GM21576 (cell line): ENCODE results near the gene GDPD4.
A peak's percentile ranks its signal among the peaks of the same experiment; 100 is the strongest.

Experiments
- ATAC-seq: cut with Tn5 transposase; IDR thresholded peaks from one replicate; pipeline ENCODE4 v1.9.1; 2021; ENCODE audit warnings: mild to moderate bottlenecking, moderate library complexity; ENCODE audit not compliant: unreplicated experiment

GDPD4 gene

DNA sequence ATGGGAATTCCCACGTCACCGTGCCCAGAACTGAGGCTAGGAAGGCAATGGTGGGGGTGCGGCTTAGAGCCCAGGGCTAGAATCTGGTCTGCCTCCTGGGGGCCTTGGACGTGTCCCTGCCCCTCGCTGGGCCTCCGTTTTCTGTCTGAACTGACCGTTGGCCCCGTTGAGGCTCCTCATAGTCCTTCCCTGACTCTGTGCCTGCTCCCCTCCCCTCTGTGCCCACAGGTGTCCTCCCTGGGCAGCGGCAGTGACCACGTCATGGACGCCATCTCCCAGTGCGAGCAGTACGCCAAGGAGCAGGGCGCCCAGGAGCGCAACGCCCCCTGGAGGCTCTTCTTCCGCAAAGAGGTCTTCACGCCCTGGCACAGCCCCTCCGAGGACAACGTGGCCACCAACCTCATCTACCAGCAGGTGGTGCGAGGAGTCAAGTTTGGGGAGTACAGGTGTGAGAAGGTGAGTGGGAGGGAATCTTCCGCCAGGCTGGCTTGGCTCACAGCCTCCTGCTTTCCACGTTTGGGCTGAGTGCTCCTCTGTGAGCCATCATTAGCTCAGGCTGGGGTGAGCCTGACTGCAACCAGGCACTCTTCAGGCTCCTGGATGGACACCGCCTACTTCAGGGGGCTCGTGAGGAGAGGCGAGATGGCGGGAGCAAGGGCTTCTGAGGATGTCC, 109.5 kb downstream of the GDPD4 start:
- no peak for ATAC-seq

DNA sequence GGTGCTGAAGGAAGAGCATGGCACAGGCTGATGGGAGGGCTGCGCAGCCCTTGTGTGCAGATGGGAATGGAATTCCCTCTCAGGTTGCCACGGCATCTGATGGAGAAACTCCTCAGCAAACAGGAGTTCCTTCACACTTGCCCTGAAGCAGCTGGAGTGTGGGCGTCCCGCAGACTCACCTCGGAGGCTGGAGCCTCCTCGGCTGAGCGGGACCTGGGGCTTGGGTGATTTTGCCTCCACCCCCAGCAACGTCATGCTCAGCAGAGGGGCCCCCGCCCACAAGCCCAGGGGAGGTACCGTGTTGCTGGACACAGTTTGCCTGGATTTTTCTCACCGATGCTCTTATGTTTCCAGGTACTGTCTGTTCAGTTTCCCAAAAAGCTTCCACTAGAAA, 110.1 kb downstream of the GDPD4 start:
- no peak for ATAC-seq

DNA sequence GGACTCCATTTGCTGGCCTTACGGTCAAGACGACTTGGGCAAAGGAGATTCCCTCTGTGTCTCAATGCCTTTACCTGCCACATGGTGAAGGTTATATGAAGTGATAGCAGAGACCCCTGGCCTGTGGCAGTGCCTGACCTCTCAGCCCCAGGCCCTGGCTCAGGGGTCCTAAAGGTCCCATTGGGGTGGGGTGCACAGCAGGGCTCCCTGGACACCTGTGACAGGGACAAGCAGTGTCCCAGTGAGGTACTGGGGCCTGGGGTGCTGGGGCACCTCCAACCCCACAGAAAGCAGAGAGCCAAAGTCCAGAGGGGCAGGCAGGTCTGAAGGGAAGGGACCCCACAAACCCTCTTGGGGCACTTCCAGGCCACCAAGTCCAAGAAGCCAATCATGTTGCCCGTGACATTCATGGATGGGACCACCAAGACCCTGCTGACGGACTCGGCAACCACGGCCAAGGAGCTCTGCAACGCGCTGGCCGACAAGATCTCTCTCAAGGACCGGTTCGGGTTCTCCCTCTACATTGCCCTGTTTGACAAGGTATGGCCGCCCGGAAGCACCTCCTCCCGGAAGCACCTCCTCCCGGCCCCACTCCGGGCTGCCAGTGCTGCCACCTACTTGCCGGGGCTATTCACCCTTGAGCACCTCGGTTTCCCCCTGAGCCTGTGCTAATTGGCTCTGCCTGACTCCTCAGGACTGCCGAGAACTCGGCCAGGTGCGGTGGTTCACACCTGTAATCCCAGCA, 111.0 kb downstream of the GDPD4 start:
- no peak for ATAC-seq

DNA sequence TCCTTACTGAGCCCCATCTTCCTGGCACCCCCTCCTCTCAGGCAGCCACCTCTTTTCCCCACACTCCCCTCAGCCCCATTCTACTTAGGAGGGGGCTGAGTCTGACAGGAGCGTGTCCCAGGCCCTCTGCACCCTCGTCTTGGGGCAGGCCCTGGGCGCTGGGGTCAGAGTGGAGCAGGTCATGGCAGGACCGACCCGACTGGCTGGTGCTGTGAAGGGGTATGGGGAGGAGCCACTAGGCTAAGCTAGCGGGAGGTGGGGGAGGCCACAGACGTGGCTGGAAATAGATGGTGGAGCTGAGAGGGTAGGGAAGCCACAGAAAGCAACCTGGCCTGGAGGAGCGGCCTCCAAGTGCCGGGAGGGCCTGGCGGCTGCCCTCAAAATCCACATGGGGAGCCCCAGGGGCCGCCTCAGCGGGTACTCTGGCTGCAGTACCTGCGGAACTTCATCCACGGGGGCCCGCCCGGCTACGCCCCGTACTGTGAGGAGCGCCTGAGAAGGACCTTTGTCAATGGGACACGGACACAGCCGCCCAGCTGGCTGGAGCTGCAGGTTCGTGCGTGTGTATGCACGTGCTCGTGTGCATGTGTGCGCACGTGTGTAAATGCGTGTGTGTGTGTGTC, 111.8 kb downstream of the GDPD4 start:
- no peak for ATAC-seq

- no peak for ATAC-seq
These were observed 112.6 kb downstream of the GDPD4 start for GRCh38 chr11:77188633-77189491.

GRCh38 chr11:77187776-77188632, 113.5 kb downstream of the GDPD4 start:
- ATAC-seq = peak; percentile 49

GRCh38 chr11:77187111-77187750, 114.3 kb downstream of the GDPD4 start:
- ATAC-seq = no peak

GRCh38 chr11:77186302-77186701, 115.2 kb downstream of the GDPD4 start:
- no peak for ATAC-seq

- no peak for ATAC-seq
These were observed 117.2 kb downstream of the GDPD4 start for GRCh38 chr11:77184136-77184860.

DNA sequence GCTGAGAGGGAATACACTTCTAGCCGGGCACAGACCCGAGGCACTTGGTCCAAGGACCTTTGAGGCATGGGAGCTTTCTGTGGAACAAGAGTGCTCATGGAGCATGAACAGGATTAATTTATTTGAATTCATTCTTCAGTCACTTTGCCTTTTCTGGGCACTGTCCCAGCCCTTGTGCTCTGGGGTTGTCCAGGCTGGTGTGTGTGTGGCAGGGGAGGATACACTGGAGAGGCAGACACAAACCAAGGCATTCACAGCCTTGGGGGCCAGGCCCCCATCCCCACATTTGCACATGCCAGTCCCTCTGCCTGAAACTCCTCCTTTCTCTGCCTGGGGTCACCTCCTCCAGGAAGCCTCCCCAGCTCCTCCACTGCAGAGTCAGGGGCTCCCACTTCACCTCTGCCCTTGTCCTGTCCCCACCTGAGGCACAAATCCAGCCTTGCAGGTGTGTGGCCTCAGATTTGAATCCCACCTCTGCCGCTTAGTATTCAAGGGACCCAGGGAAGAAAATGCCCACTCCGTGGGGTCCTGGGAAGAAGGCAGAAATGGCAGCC, 118.0 kb downstream of the GDPD4 start:
- ATAC-seq = no peak

DNA sequence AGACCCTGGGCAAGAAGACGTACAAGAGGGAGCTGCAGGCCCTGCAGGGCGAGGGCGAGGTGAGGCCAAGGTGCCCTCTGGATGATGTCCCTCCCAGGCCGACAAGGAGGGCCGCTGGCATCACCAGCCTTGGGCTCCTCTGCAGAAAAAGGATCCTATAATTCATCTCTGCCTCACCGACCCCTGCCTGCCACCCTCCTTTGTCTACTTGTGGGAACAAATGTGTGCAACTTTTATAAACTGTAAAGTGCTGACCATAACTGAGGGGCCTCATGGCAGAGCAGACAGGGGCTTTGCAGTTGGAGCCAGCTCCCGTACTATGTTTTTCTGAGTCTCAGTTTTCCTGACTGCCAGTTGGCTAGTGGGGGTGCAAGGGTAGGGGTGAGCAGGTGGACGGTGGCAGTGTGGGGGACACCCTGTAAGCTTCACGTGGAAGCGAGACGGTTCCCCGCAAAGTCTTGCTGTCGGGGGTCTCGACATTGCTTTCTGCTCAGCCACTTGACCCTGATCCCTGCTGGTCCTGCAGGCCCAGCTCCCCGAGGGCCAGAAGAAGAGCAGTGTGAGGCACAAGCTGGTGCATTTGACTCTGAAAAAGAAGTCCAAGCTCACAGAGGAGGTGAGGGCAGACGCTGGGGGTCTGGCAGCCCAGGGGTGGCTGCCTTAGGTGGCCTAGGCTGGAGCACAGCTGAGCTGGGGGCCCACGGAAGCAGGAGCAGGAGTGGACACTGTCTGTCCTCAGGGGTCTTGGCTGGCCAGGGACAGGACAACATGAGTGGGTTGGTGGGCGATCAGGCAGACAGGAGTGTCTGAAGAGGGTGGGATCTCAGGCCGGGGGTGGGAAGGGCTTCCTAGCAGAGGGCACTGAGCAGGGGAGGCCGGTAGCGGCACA, 118.7 kb downstream of the GDPD4 start:
- no peak for ATAC-seq

- no peak for ATAC-seq
These were observed 119.5 kb downstream of the GDPD4 start for GRCh38 chr11:77181799-77182541.

DNA sequence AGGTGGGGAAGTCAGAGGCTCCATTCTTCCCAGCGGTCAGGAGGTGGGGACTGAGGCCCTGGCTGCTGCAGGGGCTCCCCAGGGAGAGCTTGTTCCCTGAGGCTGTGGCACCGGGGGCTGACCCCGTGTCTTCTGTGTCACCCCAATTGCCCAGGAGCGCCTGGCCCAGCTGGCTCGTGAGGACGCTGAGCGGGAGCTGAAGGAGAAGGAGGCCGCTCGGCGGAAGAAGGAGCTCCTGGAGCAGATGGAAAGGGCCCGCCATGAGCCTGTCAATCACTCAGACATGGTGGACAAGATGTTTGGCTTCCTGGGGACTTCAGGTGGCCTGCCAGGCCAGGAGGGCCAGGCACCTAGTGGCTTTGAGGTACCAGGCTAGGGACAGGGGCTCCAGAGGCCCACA, 120.3 kb downstream of the GDPD4 start:
- ATAC-seq = no peak

- no peak for ATAC-seq
These were observed 121.1 kb downstream of the GDPD4 start for GRCh38 chr11:77180346-77180745.

DNA sequence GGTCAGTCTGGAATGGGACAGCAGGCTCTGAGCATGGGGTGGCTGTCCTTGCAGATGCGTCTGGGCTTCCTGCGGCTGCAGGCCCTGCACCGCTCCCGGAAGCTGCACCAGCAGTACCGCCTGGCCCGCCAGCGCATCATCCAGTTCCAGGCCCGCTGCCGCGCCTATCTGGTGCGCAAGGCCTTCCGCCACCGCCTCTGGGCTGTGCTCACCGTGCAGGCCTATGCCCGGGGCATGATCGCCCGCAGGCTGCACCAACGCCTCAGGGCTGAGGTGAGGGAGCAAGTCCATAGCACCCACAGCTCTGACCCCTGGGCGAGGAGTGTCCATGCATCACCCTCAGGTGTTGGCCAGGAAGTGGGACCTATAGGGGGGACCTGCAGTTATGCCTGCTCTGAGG, 121.8 kb downstream of the GDPD4 start:
- ATAC-seq = no peak

DNA sequence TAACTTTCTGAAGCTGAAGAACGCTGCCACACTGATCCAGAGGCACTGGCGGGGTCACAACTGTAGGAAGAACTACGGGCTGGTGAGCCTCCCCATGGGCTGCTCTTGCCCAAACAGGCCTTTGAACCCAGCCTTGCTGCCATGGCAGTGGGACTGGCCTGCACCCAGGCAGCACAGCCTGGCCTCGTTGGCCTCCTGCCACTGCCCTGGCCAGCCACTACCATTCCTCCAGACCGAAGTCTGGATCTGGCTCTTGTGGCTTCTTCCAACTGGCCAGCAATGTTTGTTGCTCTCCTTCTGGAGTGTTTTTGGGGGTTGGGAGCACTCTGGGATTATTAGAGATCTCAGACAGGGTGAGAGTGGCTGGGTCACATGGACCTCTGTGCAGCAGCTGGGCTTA, 122.4 kb downstream of the GDPD4 start:
- no peak for ATAC-seq

- ATAC-seq = no peak
These were observed 123.3 kb downstream of the GDPD4 start for GRCh38 chr11:77178150-77178549.
